Measurements from ENCODE around the gene TAF11L2. TPM values are rescaled to one million over a fixed set of nuclear protein-coding genes. Genes with fewer than 3 reads are reported as not detected.
"Not testable (repeated sequence)": the region's sequence is repeated elsewhere in the genome, so short reads cannot be mapped to it uniquely, and the experiment has no call there.

Gene TAF11L2
- total RNA-seq, 1 experiment from 2014 or later = not detected

GRCh38 chr5:17518067-17518466 lies 20.0 kb downstream of the TAF11L2 start, which contains the start of gene TAF11L3:
TAF11L3 (plus strand) TSS chr5:17518367.
- BruUV-seq (replicated peaks); CTCF ChIA-PET; H3K27ac ChIP-seq (ENCODE audit: low read length): not testable (repeated sequence)

GRCh38 chr5:17519508-17519907 lies 21.5 kb downstream of the TAF11L2 start:
- H3K9me2 ChIP-seq (replicated peaks; ENCODE audit: low read length); H4K20me1 ChIP-seq (ENCODE audit: low read length); CTCF ChIA-PET; DNase-seq; H3K4me1 ChIP-seq (ENCODE audit: insufficient read depth, low read length); H3K9ac ChIP-seq (ENCODE audit: low read length); H3K27me3 ChIP-seq (ENCODE audit: low read length); H3F3A ChIP-seq (ENCODE audit: low read length, unreplicated experiment); H3K4me2 ChIP-seq (ENCODE audit: low read length); H2AFZ ChIP-seq (ENCODE audit: low read length); intact Hi-C loops (cut with micrococcal nuclease); ATAC-seq; H3K27ac ChIP-seq (ENCODE audit: low read length); H3K79me2 ChIP-seq (ENCODE audit: low read length); H3K9me3 ChIP-seq (ENCODE audit: low read length); H3K36me3 ChIP-seq (ENCODE audit: low read depth, low read length); POLR2A ChIA-PET (ENCODE audit: unreplicated experiment); H3K4me3 ChIP-seq (ENCODE audit: low read length); BruUV-seq (replicated peaks): not testable (repeated sequence)

More at GRCh38 chr5:17518067-17518466, 20.0 kb downstream of the TAF11L2 start, which contains the start of gene TAF11L3:
- intact Hi-C loops (cut with micrococcal nuclease); ATAC-seq; H3K27me3 ChIP-seq (ENCODE audit: low read length); H3K36me3 ChIP-seq (ENCODE audit: low read depth, low read length); H3K4me2 ChIP-seq (ENCODE audit: low read length); H3K4me3 ChIP-seq (ENCODE audit: low read length); H2AFZ ChIP-seq (ENCODE audit: low read length); POLR2A ChIA-PET (ENCODE audit: unreplicated experiment); H3F3A ChIP-seq (ENCODE audit: low read length, unreplicated experiment); H3K4me1 ChIP-seq (ENCODE audit: insufficient read depth, low read length); H3K9me3 ChIP-seq (ENCODE audit: low read length); H3K9ac ChIP-seq (ENCODE audit: low read length); H3K79me2 ChIP-seq (ENCODE audit: low read length); H4K20me1 ChIP-seq (ENCODE audit: low read length); DNase-seq; H3K9me2 ChIP-seq (replicated peaks; ENCODE audit: low read length): not testable (repeated sequence)

- H2AFZ ChIP-seq (ENCODE audit: low read length); H4K20me1 ChIP-seq (ENCODE audit: low read length); ATAC-seq; H3K27me3 ChIP-seq (ENCODE audit: low read length); POLR2A ChIA-PET (ENCODE audit: unreplicated experiment); BruUV-seq (replicated peaks); H3K79me2 ChIP-seq (ENCODE audit: low read length); CTCF ChIA-PET; H3K9me2 ChIP-seq (replicated peaks; ENCODE audit: low read length); H3K4me2 ChIP-seq (ENCODE audit: low read length); H3K9me3 ChIP-seq (ENCODE audit: low read length); intact Hi-C loops (cut with micrococcal nuclease); H3K36me3 ChIP-seq (ENCODE audit: low read depth, low read length); DNase-seq; H3F3A ChIP-seq (ENCODE audit: low read length, unreplicated experiment); H3K27ac ChIP-seq (ENCODE audit: low read length); H3K4me3 ChIP-seq (ENCODE audit: low read length); H3K4me1 ChIP-seq (ENCODE audit: insufficient read depth, low read length); H3K9ac ChIP-seq (ENCODE audit: low read length): not testable (repeated sequence)
Observed at GRCh38 chr5:17521501-17521900, 23.5 kb downstream of the TAF11L2 start, which contains the start of gene TAF11L4. TAF11L4 (plus strand) TSS chr5:17521801.

GRCh38 chr5:17524935-17525334 lies 26.9 kb downstream of the TAF11L2 start, which contains the start of gene TAF11L5:
TAF11L5 (plus strand) TSS chr5:17525235.
- H2AFZ ChIP-seq (ENCODE audit: low read length); H3K79me2 ChIP-seq (ENCODE audit: low read length); H3K9me3 ChIP-seq (ENCODE audit: low read length); H3K9ac ChIP-seq (ENCODE audit: low read length); POLR2A ChIA-PET (ENCODE audit: unreplicated experiment); ATAC-seq; H3K27ac ChIP-seq (ENCODE audit: low read length); intact Hi-C loops (cut with micrococcal nuclease); H4K20me1 ChIP-seq (ENCODE audit: low read length); H3K4me1 ChIP-seq (ENCODE audit: insufficient read depth, low read length); H3K9me2 ChIP-seq (replicated peaks; ENCODE audit: low read length); H3F3A ChIP-seq (ENCODE audit: low read length, unreplicated experiment); DNase-seq; H3K27me3 ChIP-seq (ENCODE audit: low read length); H3K36me3 ChIP-seq (ENCODE audit: low read depth, low read length); H3K4me2 ChIP-seq (ENCODE audit: low read length); BruUV-seq (replicated peaks); H3K4me3 ChIP-seq (ENCODE audit: low read length); CTCF ChIA-PET: not testable (repeated sequence)

- H3K4me2 ChIP-seq (ENCODE audit: low read length); H3K4me1 ChIP-seq (ENCODE audit: insufficient read depth, low read length); intact Hi-C loops (cut with micrococcal nuclease); DNase-seq; H3F3A ChIP-seq (ENCODE audit: low read length, unreplicated experiment); H3K36me3 ChIP-seq (ENCODE audit: low read depth, low read length); H3K4me3 ChIP-seq (ENCODE audit: low read length); H3K9me3 ChIP-seq (ENCODE audit: low read length); BruUV-seq (replicated peaks); H3K9ac ChIP-seq (ENCODE audit: low read length); H3K79me2 ChIP-seq (ENCODE audit: low read length); H3K27me3 ChIP-seq (ENCODE audit: low read length); H3K9me2 ChIP-seq (replicated peaks; ENCODE audit: low read length); H4K20me1 ChIP-seq (ENCODE audit: low read length); H2AFZ ChIP-seq (ENCODE audit: low read length); POLR2A ChIA-PET (ENCODE audit: unreplicated experiment); CTCF ChIA-PET; H3K27ac ChIP-seq (ENCODE audit: low read length); ATAC-seq: not testable (repeated sequence)
Observed at GRCh38 chr5:17526504-17526903, 28.5 kb downstream of the TAF11L2 start.

GRCh38 chr5:17528369-17528768 lies 30.3 kb downstream of the TAF11L2 start, which contains the start of gene TAF11L6:
TAF11L6 (plus strand) TSS chr5:17528669.
- H2AFZ ChIP-seq (ENCODE audit: low read length); H3K27me3 ChIP-seq (ENCODE audit: low read length); H3K4me1 ChIP-seq (ENCODE audit: insufficient read depth, low read length); intact Hi-C loops (cut with micrococcal nuclease); ATAC-seq; H3K36me3 ChIP-seq (ENCODE audit: low read depth, low read length); BruUV-seq (replicated peaks); POLR2A ChIA-PET (ENCODE audit: unreplicated experiment); DNase-seq; CTCF ChIA-PET; H3K9ac ChIP-seq (ENCODE audit: low read length); H3K79me2 ChIP-seq (ENCODE audit: low read length); H3K9me2 ChIP-seq (replicated peaks; ENCODE audit: low read length); H3F3A ChIP-seq (ENCODE audit: low read length, unreplicated experiment); H3K4me2 ChIP-seq (ENCODE audit: low read length); H3K9me3 ChIP-seq (ENCODE audit: low read length); H4K20me1 ChIP-seq (ENCODE audit: low read length); H3K27ac ChIP-seq (ENCODE audit: low read length); H3K4me3 ChIP-seq (ENCODE audit: low read length): not testable (repeated sequence)
